Uterus (tissue), 4 donors: Measurements from ENCODE around the gene PRKAG2. TPM values are rescaled to one million over a fixed set of nuclear protein-coding genes. Genes with fewer than 3 reads are reported as not detected.

ENCODE experiments used
- DNase-seq, 2 donors: peaks; one replicate each; pipeline ENCODE4 v3.0.0-alpha.2; 2019 to 2020
- H3K27ac ChIP-seq, 2 donors: fragments of 200-600 bp; sonication (generic); 1 replicate in 1 of 2; 2 replicates in 1 of 2; pipeline ENCODE4 v1.5.1; 2016 to 2018
- H3K27me3 ChIP-seq, 2 donors: fragments of 200-600 bp; sonication (generic); one replicate each; pipeline ENCODE4 v1.5.1; 2018 to 2019; ENCODE audit warnings: control low read depth in 1 of 2
- H3K36me3 ChIP-seq, 2 donors: fragments of 200-600 bp; sonication (generic); one replicate each; pipeline ENCODE4 v1.5.1; 2019; ENCODE audit warnings: control low read depth in 1 of 2
- H3K4me1 ChIP-seq, 2 donors: fragments of 200-600 bp; sonication (generic); one replicate each; pipeline ENCODE4 v1.5.1; 2018 to 2019; ENCODE audit warnings: control low read depth in 1 of 2
- H3K4me3 ChIP-seq, 2 donors: fragments of 200-600 bp; sonication (generic); 1 replicate in 1 of 2; 2 replicates in 1 of 2; pipeline ENCODE4 v1.5.1; 2018 to 2019; ENCODE audit warnings: mild to moderate bottlenecking in 1 of 2
- H3K9me3 ChIP-seq, 2 donors: fragments of 200-600 bp; sonication (generic); one replicate each; pipeline ENCODE4 v1.5.1; 2019; ENCODE audit warnings: control low read depth in 1 of 2
- POLR2A ChIP-seq, 2 donors: fragments of 450-650 bp; IDR thresholded peaks; one replicate each; pipeline ENCODE4 v1.6.1; 2016; ENCODE audit warnings: antibody characterized with exemption in 2 of 2, mild to moderate bottlenecking in 1 of 2, moderate library complexity in 1 of 2
- intact Hi-C: fragments of 100-400 bp; cut with DNase I; formaldehyde crosslinking; loops from one replicate; pipeline ENCODE4 v1.15.1; 2023; ENCODE audit warnings: low total_unique reads
- total RNA-seq, 4 donors: library from RNA; depleted of rRNA in 3 of 4; stranded (reverse); fragments of >200 nt in 3 of 4; gene quantifications; one replicate each; pipeline versions ENCODE4 v1.1.0 to v1.2.4, GENCODE V29; 2014 to 2023
- TF ChIP-seq, protein P1 (sequence below), 4 experiments: fragments of 200-600 bp in 2 of 4; fragments of 450-650 bp in 2 of 4; sonication (generic) in 2 of 4; IDR thresholded peaks; one replicate each; pipeline ENCODE4 v1.5.1; 2016 to 2019; ENCODE audit warnings: antibody characterized with exemption in 4 of 4, mild to moderate bottlenecking in 2 of 4, moderate library complexity in 1 of 4
- donor health status: DM: yes; HTN: yes; CAD: no.

PRKAG2 gene
- total RNA-seq, 4 donors from 2014 or later, result 15.1 to 66.2 (median 33.6) TPM

DNA sequence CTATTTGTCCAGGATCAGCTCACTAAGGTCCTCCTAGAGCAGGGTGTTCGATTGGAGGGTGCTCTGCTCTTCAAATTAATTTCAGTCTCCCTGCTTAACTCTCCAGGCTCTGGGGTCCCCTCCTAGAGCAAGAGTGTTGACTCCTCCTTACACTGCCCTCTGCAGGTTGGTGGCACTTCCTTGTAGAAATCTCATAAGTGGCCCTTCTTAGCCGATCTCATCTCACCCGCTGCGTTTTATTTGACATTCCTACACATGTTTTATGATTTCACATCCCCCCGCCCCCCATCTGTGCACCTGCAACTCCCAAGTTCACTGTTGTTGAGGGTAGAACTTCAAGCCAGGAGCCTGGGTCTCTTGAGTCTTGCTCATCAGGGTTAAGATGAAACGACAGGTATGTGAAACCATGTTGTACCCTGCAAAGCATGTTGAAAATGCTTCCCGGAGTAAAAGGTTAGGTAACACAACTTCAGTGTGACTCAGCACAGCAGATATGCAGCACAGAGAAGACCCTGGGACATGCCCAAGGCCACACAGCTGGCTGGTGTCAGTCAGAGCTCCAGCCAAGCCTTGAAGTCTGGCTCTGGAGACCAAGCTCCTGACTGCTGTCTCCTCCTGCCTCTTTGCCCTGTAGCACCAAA, 171.2 kb downstream of the PRKAG2 start:
- H3K4me3 ChIP-seq, result no peak overlapping the region
- H3K27ac ChIP-seq, result no peak overlapping the region
- no peaks in the 10 kb centered on the region for H3K27me3 ChIP-seq
- no peaks in the 10 kb centered on the region for H3K9me3 ChIP-seq
- DNase-seq, result peak in 1 of 2 donors; percentile 53
- TF ChIP-seq, protein P1, sequence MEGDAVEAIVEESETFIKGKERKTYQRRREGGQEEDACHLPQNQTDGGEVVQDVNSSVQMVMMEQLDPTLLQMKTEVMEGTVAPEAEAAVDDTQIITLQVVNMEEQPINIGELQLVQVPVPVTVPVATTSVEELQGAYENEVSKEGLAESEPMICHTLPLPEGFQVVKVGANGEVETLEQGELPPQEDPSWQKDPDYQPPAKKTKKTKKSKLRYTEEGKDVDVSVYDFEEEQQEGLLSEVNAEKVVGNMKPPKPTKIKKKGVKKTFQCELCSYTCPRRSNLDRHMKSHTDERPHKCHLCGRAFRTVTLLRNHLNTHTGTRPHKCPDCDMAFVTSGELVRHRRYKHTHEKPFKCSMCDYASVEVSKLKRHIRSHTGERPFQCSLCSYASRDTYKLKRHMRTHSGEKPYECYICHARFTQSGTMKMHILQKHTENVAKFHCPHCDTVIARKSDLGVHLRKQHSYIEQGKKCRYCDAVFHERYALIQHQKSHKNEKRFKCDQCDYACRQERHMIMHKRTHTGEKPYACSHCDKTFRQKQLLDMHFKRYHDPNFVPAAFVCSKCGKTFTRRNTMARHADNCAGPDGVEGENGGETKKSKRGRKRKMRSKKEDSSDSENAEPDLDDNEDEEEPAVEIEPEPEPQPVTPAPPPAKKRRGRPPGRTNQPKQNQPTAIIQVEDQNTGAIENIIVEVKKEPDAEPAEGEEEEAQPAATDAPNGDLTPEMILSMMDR (IDR thresholded peaks at IDR 0.05), result peak; percentile 17 to 45 (median 33)
- TF ChIP-seq POLR2A (IDR thresholded peaks at IDR 0.05), result no peak
- intact Hi-C loops, result no loop called here
- H3K36me3 ChIP-seq, result no peaks in the 10 kb centered on the region
- H3K4me1 ChIP-seq, result no peaks in the 10 kb centered on the region

GRCh38 chr7:151704960-151705635, 171.8 kb downstream of the PRKAG2 start:
- TF ChIP-seq POLR2A (IDR thresholded peaks at IDR 0.05), result no peak
- TF ChIP-seq, protein P1 (IDR thresholded peaks at IDR 0.05), result no peak
- intact Hi-C loops, result no loop called here
- Histone ChIP-seq H3K36me3 (no peaks in the 10 kb centered on the region), H3K27me3 (no peaks in the 10 kb centered on the region), H3K4me3 (no peak overlapping the region), H3K9me3 (no peaks in the 10 kb centered on the region), H3K4me1 (no peaks in the 10 kb centered on the region), H3K27ac (no peak overlapping the region)
- DNase-seq, result no peak

- DNase-seq, result no peak
- Histone ChIP-seq H3K27me3 (no peaks in the 10 kb centered on the region), H3K4me1 (no peaks in the 10 kb centered on the region), H3K27ac (no peak overlapping the region), H3K36me3 (no peaks in the 10 kb centered on the region), H3K9me3 (no peaks in the 10 kb centered on the region), H3K4me3 (no peak overlapping the region)
- intact Hi-C loops, result no loop called here
- TF ChIP-seq, protein P1 (IDR thresholded peaks at IDR 0.05), result no peak
- no peak for TF ChIP-seq POLR2A (IDR thresholded peaks at IDR 0.05)
Measured at GRCh38 chr7:151704299-151704959, 172.5 kb downstream of the PRKAG2 start.

DNA sequence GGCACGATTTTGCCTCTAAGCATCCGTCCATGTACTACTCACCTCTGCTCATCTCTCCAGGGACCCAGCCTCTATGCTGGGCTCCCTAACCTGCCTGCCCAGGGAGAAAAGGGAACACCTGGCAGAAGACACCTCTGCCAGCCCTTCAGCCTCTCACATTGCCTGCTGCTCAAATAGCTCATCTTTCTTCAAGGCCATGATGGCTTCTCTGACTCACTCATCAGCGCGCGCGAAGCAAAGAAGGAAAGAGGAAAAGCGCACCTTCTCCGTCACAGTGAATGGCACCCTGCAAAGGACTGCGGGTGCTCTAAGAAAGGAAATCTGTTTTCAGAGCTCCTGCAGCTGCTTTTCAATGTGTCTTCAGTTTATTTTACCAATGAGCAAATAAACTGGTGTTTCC, 174.0 kb downstream of the PRKAG2 start:
- H3K36me3 ChIP-seq, result no peaks in the 10 kb centered on the region
- H3K9me3 ChIP-seq, result no peaks in the 10 kb centered on the region
- TF ChIP-seq POLR2A (IDR thresholded peaks at IDR 0.05), result no peak
- TF ChIP-seq, protein P1 (IDR thresholded peaks at IDR 0.05), result no peak
- no peak for DNase-seq
- no peaks in the 10 kb centered on the region for H3K4me1 ChIP-seq
- no peaks in the 10 kb centered on the region for H3K27me3 ChIP-seq
- H3K27ac ChIP-seq, result no peak overlapping the region
- H3K4me3 ChIP-seq, result no peak overlapping the region
- intact Hi-C loops, result no loop called here

GRCh38 chr7:151700586-151701165, 176.2 kb downstream of the PRKAG2 start:
- intact Hi-C loops, result no loop called here
- Histone ChIP-seq H3K27ac (no peak overlapping the region), H3K9me3 (no peaks in the 10 kb centered on the region), H3K36me3 (no peaks in the 10 kb centered on the region), H3K4me1 (no peaks in the 10 kb centered on the region), H3K4me3 (no peak overlapping the region), H3K27me3 (no peaks in the 10 kb centered on the region)
- no peak for DNase-seq
- TF ChIP-seq, protein P1 (IDR thresholded peaks at IDR 0.05), result no peak
- TF ChIP-seq POLR2A (IDR thresholded peaks at IDR 0.05), result no peak
